Measurements from ENCODE around the gene CTDSP2. TPM values are rescaled to one million over a fixed set of nuclear protein-coding genes. Genes with fewer than 3 reads are reported as not detected.
"Not testable (repeated sequence)": the region's sequence is repeated elsewhere in the genome, so short reads cannot be mapped to it uniquely, and the experiment has no call there.

CTDSP2 gene
- polyA plus RNA-seq, 1 of the 3 experiments (the other 2 are of a cell fraction) = 119 TPM

GRCh38 chr12:57859121-57859520 is 12.6 kb upstream of the CTDSP2 start:
- POLR2A ChIA-PET = no interaction called here
- no peaks in the 10 kb centered on the region for H3K79me2 ChIP-seq (ENCODE audit: insufficient read depth)
- no peaks in the 10 kb centered on the region for H3K9me3 ChIP-seq
- H3K4me2 ChIP-seq = no peak overlapping the region
- no peak overlapping the region for H3K9ac ChIP-seq
- CTCF ChIA-PET = no interaction called here
- H3K27me3 ChIP-seq (ENCODE audit: insufficient read depth) = no peaks in the 10 kb centered on the region
- no peaks in the 10 kb centered on the region for H3F3A ChIP-seq (replicated peaks; ENCODE audit: insufficient read depth)
- H3K27ac ChIP-seq (ENCODE audit: low read depth in 2 of 2, low read length in 1 of 2) = no peak overlapping the region
- no peaks in the 10 kb centered on the region for H3K36me3 ChIP-seq (replicated peaks in 1 of 2; ENCODE audit: control insufficient read depth in 1 of 2, insufficient read depth in 2 of 2, low read length in 1 of 2)
- no peaks in the 10 kb centered on the region for H3K9me2 ChIP-seq
- H2AFZ ChIP-seq (ENCODE audit: low read depth) = no peak overlapping the region
- TF ChIP-seq NFIC (IDR thresholded peaks at IDR 0.05; ENCODE audit: borderline replicate concordance) (no peak), CTCF (IDR thresholded peaks at IDR 0.05) (no peak), ELF1 (IDR thresholded peaks at IDR 0.05) (no peak), GATA2 (CRISPR knock-in tag; IDR thresholded peaks at IDR 0.05) (no peak), CHD2 (IDR thresholded peaks at IDR 0.05; ENCODE audit: low read length, partially characterized antibody) (no peak), IRF3 (IDR thresholded peaks at IDR 0.05; ENCODE audit: low read depth, low read length) (no peak), SIN3A (IDR thresholded peaks at IDR 0.05; ENCODE audit: borderline replicate concordance, low read depth, low read length) (no peak), RCOR1 (IDR thresholded peaks at IDR 0.05; ENCODE audit: low read length) (no peak), NRF1 (IDR thresholded peaks at IDR 0.05; ENCODE audit: low read depth, low read length) (no peak), MEF2A (IDR thresholded peaks at IDR 0.05; ENCODE audit: borderline replicate concordance, low read depth) (no peak), TCF12 (IDR thresholded peaks at IDR 0.05) (no peak), REST (IDR thresholded peaks at IDR 0.05; ENCODE audit: low read depth, low read length) (no peak), FOSL2 (IDR thresholded peaks at IDR 0.05; ENCODE audit: borderline replicate concordance, low read depth) (no peak), TAF1 (IDR thresholded peaks at IDR 0.05; ENCODE audit: borderline replicate concordance, low read depth, low read length) (no peak)
- WGBS (ENCODE audit: low lambda C conversion rate) = 71% methylated on average over 5 of the region's 5 CpGs
- peaks cover 0 to 2% of the 10 kb centered on the region in 2 experiments; a peak in 1 of 4 replicates for H3K4me1 ChIP-seq (ENCODE audit: control insufficient read depth in 1 of 2, insufficient read depth in 2 of 2, low read depth in 1 of 2, low read length in 1 of 2)
- H3K4me3 ChIP-seq (ENCODE audit: low read depth in 2 of 2, low read length in 1 of 2) = no peak overlapping the region
- no peak for DNase-seq
- no peaks in the 10 kb centered on the region for H4K20me1 ChIP-seq (ENCODE audit: insufficient read depth)

- 89% methylated on average over 7 of the region's 7 CpGs for WGBS (ENCODE audit: low lambda C conversion rate)
- H3K4me1 ChIP-seq (ENCODE audit: control insufficient read depth in 1 of 2, insufficient read depth in 2 of 2, low read depth in 1 of 2, low read length in 1 of 2); H3K4me2 ChIP-seq; H3K9me2 ChIP-seq; H2AFZ ChIP-seq (ENCODE audit: low read depth); H3K9ac ChIP-seq; H3K36me3 ChIP-seq (replicated peaks in 1 of 2; ENCODE audit: control insufficient read depth in 1 of 2, insufficient read depth in 2 of 2, low read length in 1 of 2); DNase-seq; H3F3A ChIP-seq (replicated peaks; ENCODE audit: insufficient read depth); H3K9me3 ChIP-seq; H3K27me3 ChIP-seq (ENCODE audit: insufficient read depth); CTCF ChIA-PET; H3K79me2 ChIP-seq (ENCODE audit: insufficient read depth); POLR2A ChIA-PET; H3K27ac ChIP-seq (ENCODE audit: low read depth in 2 of 2, low read length in 1 of 2); H3K4me3 ChIP-seq (ENCODE audit: low read depth in 2 of 2, low read length in 1 of 2); H4K20me1 ChIP-seq (ENCODE audit: insufficient read depth): not testable (repeated sequence)
Observed at GRCh38 chr12:57858123-57858522, 11.6 kb upstream of the CTDSP2 start.
